Raji (cell line): Measurements from ENCODE around the gene TMOD4.

ENCODE experiments used
- POLR2A ChIP-seq: IDR thresholded peaks from 2 replicates; pipeline ENCODE4 v1.6.1; 2011; ENCODE audit warnings: low read depth, low read length, control low read depth; ENCODE audit not compliant: insufficient read depth

The TMOD4 gene

DNA sequence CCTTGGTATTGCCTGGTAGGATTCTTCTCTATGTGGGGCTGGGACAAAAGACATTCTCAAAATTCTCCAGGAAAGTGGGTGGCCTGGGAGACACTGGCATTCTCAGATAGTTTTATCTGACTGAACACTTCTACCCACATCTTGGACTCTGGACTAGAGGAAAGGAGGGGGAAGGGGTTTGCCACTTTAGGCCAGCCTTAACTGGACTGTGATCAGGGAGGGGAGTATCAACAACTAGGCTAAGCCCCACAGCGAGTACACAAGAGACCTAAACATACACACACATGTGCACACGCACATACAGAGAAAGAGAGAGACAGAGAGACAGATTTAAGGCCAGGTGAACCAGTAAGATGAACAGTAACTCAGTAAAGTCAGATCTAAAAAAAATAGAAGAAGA lies 28.1 kb downstream of the TMOD4 start:
- no peak for TF ChIP-seq POLR2A

DNA sequence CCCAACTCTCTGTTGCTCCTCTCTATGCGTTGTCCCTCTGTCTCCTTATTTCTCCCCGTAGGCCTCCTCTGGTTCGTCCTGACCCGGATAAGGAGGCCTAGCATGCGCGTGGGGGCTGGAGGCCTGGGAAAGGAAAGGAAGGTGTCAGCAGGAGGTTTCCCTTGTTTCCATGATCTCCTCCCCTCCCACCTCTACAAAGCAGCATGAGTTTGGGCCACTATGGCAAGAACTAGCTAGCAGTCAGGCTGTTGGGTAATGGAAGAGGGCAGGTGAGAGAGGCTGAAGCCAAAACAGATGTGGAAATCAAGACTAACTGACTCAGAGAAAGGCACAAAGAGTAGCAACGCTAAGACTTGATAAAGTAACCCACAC lies 28.7 kb downstream of the TMOD4 start:
- no peak for TF ChIP-seq POLR2A

DNA sequence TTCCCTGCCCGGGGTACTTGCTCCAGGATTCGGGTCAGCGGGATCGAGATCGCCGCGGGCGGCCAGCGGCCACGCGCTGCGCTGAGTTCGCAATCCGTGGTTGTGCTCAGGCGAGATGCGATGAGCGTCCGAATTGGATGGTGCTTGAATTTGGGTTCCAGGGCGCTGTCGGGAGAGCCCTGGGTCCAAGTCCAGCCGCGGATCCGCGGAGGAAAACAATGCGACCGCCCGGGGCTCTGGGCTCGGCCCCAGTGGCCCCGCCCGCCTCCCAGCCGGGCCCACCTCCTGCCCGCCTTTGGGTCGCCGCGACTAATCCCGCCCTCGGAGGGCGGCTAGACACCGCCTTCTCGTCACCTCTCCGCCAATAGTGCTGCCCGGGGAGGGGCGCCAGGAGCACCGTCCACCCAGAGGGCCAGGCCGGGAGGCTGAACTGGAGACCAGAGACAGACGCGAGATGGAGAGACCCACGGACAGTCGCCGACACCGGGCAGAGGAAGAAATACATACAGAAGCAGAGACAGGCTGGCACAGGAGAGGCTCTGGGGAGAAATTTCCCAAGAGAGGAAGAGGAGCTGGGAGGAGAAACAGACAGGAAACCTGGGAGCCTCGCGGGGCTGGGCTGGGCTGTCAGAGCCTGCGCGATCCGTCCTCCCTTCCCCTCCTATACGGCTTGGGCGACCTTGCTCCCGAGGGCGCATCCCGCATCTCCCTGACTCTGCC lies 29.2 kb downstream of the TMOD4 start, which contains the start of gene SEMA6C:
SEMA6C (minus strand) TSS at position 220 of the 720 bp plus-strand sequence. CDS start 4,010 bp downstream, outside the sequence.
- no peak for TF ChIP-seq POLR2A

GRCh38 chr1:151146072-151146411 lies 29.7 kb downstream of the TMOD4 start:
- no peak for TF ChIP-seq POLR2A

DNA sequence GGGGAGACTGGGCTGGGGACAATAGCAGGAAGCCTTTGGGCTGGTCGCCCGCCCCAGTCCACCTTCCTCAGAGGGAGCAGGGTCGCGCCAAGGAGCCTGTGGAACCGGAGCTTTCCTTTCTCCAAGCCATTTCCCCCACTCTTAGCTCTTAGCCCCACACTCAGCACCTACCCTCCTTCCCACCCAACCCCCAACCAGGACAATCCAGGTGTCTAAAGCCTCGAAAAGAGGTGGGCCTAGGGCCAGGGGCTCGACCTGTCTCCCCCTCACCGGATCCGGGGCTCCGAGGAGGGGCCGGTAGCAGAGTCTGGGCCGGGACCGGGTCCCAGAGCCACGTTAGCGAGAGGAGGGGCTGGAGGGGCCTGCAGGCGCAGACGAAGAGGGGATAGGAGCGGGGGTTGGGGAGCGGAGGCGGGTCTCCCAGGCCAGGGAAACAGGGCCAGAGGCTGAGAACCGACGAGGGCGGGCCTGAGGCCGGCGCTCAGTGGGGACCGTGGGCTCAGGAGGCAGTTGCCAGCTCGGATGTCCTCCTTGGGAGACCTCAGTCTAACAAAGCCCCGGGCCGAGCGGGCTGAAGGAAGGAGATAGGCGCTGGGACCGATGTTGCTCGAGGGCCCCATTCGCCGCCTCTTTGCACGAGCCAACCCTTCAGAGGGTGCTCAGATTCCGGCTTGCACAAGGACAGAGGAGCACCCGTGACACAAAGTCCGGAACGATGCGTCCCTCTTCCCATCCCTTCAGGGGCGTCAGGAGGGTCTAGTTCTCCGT lies 30.3 kb downstream of the TMOD4 start:
- no peak for TF ChIP-seq POLR2A

DNA sequence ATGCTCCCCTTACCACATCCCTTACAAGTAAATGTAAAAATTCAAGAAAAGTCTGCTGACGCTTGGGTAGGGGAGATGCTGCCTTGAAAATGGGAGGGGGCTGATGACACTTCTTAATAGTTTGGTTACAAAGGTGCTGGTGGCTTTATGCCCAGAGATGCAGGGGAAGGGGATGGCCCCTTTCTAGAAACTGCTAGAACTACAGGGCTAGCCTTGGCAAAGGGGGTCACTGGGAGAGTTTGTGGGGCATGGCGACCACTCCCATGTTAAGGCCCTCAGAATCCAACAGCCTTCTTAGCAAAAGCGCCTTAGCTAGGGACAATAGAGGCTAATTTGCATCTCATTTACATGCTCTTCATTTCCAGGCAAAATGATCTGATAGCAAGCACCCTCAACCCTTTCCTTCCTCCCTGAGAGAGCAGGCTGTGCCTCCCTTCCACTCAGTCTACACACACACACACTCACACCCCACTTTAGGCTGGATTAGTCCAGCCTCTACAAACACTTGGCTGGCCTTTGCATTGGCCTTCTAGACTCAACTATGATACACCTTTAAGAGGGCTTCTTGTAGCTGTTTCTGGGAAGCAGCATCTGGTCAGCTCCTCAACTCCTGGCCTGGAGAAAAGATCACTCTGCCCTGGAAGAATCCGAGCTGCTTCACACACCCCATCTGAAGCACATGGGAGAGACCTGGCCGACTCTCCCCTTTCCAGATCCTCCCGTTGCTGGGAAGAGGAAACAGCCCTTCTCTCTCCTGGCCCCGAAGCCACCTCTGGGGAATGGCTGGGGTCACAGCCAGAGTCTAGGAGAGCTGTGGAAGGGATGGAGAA lies 31.1 kb downstream of the TMOD4 start:
- TF ChIP-seq POLR2A = no peak

GRCh38 chr1:151143986-151144385 lies 31.8 kb downstream of the TMOD4 start:
- TF ChIP-seq POLR2A = no peak

- no peak for TF ChIP-seq POLR2A
These were observed 32.7 kb downstream of the TMOD4 start for GRCh38 chr1:151143057-151143435.

GRCh38 chr1:151142411-151143056 lies 33.2 kb downstream of the TMOD4 start:
- no peak for TF ChIP-seq POLR2A

GRCh38 chr1:151137789-151138188 lies 38.0 kb downstream of the TMOD4 start:
- TF ChIP-seq POLR2A = no peak

DNA sequence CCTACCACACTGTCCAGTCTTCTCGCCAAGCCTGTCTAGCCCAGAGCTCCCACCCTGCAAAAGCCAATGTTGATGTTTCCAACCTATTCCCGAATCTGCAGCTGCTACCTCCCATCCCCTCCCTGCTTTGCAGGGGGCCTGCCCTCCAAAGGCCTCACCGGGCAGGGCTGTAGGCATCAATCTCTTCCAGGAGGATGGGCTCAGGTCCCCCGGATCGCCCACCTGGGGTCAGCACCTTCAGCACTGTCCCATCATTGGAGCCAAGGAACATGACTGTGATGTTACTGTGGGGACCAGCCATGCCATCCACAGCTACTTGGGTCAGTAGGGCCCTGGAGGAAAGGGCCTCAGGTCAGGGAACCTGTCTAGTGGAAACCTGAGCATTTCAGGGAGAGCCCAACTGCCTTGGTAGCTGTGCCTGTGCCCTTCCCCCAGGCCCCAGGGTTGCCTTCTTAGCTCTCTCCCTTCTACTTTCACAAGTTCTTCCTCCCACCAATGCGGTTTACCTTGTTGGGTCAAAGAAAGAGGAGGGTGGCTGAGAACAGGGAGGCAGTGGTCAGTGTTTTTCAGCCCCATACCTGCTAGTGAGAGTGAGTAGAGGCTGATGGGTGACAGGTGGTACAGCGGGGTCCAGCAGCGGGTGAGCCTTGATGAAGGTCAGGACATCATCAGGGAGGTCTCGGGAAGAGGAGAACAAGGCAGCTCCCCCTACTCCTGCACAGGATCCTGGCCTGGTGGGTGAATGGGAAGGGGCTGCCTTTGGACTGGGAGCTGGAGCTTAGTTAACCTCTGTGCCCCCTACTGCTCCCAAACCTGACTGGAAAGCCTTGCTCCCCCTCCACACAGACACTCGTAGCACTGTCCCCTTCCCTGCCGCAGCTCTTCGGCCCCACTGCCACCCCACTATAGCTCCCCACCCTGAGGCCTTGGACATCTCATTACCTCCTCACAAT lies 40.1 kb downstream of the TMOD4 start:
- TF ChIP-seq POLR2A = no peak

- no peak for TF ChIP-seq POLR2A
These were observed 40.8 kb downstream of the TMOD4 start for GRCh38 chr1:151134991-151135390.

GRCh38 chr1:151134396-151134795 lies 41.4 kb downstream of the TMOD4 start:
- no peak for TF ChIP-seq POLR2A

- TF ChIP-seq POLR2A = no peak
These were observed 42.6 kb downstream of the TMOD4 start for GRCh38 chr1:151133018-151133806.
